ENCODE results near the gene HIPK2. TPM values are rescaled to one million over a fixed set of nuclear protein-coding genes. Genes with fewer than 3 reads are reported as not detected.

Gene HIPK2
- total and polyA plus RNA-seq, 10 of the 15 experiments (the other 5 are each of a cell fraction or from before 2014, with no cell fraction given): 1.7 to 39.0 (median 9.4) TPM

GRCh38 chr7:139725077-139725476, 52.7 kb downstream of the HIPK2 start:
- peaks cover 2% of the 10 kb centered on the region for H3K79me2 ChIP-seq (ENCODE audit: control insufficient read depth, insufficient read depth, low read length)
- ChIA-PET POLR2A (interaction anchor here (1.0 kb wide), 1 partner anchor 44 kb away, joined by 3 read pairs; no protein-coding TSS in a partner anchor), CTCF (interaction anchor here (1.1 to 3.8 kb wide), 3 partner anchors 9 to 78 kb away, joined by 3 to 17 read pairs (median 8); no protein-coding TSS in a partner anchor), SMC1A (ENCODE audit: uncharacterized antibody, unreplicated experiment) (interaction anchor here (1.4 to 5.1 kb wide), 6 partner anchors 12 to 79 kb away, joined by 4 to 24 read pairs (median 6); no protein-coding TSS in a partner anchor), RAD21 (ENCODE audit: unreplicated experiment) (interaction anchor here (0.8 to 2.9 kb wide), 5 partner anchors 13 to 78 kb away, joined by 3 to 14 read pairs (median 5); no protein-coding TSS in a partner anchor)
- in situ Hi-C loops (cut with MboI): no loop called here
- FAIRE-seq: peak; percentile 88
- no peak overlapping the region for H3K9ac ChIP-seq (ENCODE audit: control insufficient read depth, insufficient read depth, low read length)
- ATAC-seq: peak; percentile 83
- H4K20me1 ChIP-seq (ENCODE audit: control insufficient read depth, insufficient read depth): no peaks in the 10 kb centered on the region
- H2AFZ ChIP-seq (ENCODE audit: control insufficient read depth, low read depth, low read length): no peak overlapping the region
- whole genome bisulfite sequencing (ENCODE audit: insufficient coverage, insufficient replicate concordance, low lambda C conversion rate, missing lambda C conversion rate): 0% methylated on average over 6 of the region's 6 CpGs
- H3K4me2 ChIP-seq (ENCODE audit: control insufficient read depth, insufficient read depth): 0 out of 2 replicates have a peak overlapping the region, but pooled peaks have one; percentile 2
- TF ChIP-seq EP300 (IDR thresholded peaks at IDR 0.05; ENCODE audit: borderline replicate concordance in 1 of 2, control insufficient read depth in 1 of 2, low read depth in 2 of 2, low read length in 2 of 2) (peak; percentile 52 to 69; a peak in 3 of 4 replicates), TCF12 (IDR thresholded peaks at IDR 0.05; ENCODE audit: low read depth, low read length) (0 out of 2 replicates have a peak, but pooled peaks have one; percentile 36), ZNF687 (IDR thresholded peaks at IDR 0.05) (no peak), SPI1 (IDR thresholded peaks at IDR 0.05; ENCODE audit: borderline replicate concordance, insufficient read depth, low read depth, low read length) (peak; percentile 2; the same call in 1 of the 2 replicates), TBL1XR1 (IDR thresholded peaks at IDR 0.05; ENCODE audit: low read depth, low read length) (peak; percentile 73), NRF1 (conservative IDR thresholded peaks at IDR 0.05; ENCODE audit: low read depth, low read length) (no peak), PBX3 (IDR thresholded peaks at IDR 0.05; ENCODE audit: insufficient replicate concordance, low read depth, low read length) (peak; percentile 4), CHD1 (IDR thresholded peaks at IDR 0.05; ENCODE audit: low read depth, low read length) (no peak), POU2F2 (IDR thresholded peaks at IDR 0.05; ENCODE audit: borderline replicate concordance, low read depth, low read length) (peak; percentile 81; the same call in 2 of the 3 replicates), MTA2 (IDR thresholded peaks at IDR 0.05; ENCODE audit: low read depth) (no peak), NBN (IDR thresholded peaks at IDR 0.05) (no peak), MTA3 (IDR thresholded peaks at IDR 0.05; ENCODE audit: borderline replicate concordance, low read length) (no peak), LARP7 (IDR thresholded peaks at IDR 0.05) (no peak), MEF2B (IDR thresholded peaks at IDR 0.05; ENCODE audit: partially characterized antibody, poor library complexity, severe bottlenecking) (peak; percentile 82), TCF3 (IDR thresholded peaks at IDR 0.05; ENCODE audit: borderline replicate concordance, insufficient read depth, low read depth, low read length) (0 out of 2 replicates have a peak, but pooled peaks have one; percentile 34), RUNX3 (IDR thresholded peaks at IDR 0.05; ENCODE audit: low read length) (peak; percentile 82), IKZF2 (IDR thresholded peaks at IDR 0.05) (peak; percentile 18 to 31; a peak in 1 of 4 replicates), HCFC1 (IDR thresholded peaks at IDR 0.05; ENCODE audit: low read length) (no peak), BRCA1 (IDR thresholded peaks at IDR 0.05; ENCODE audit: low read depth, low read length) (no peak), IRF4 (IDR thresholded peaks at IDR 0.05; ENCODE audit: low read depth, low read length) (no peak)
- peak overlapping the region; percentile 39 for H3K27ac ChIP-seq (ENCODE audit: control insufficient read depth, insufficient read depth)
- intact Hi-C loops (cut with micrococcal nuclease; ENCODE audit: unreplicated experiment): loop anchor here (1.0 kb wide), 1 partner anchor 22 kb away; no protein-coding TSS in a partner anchor
- no peak overlapping the region for H3K4me3 ChIP-seq
- H3K9me3 ChIP-seq (replicated peaks; ENCODE audit: control insufficient read depth, insufficient read depth, low read length): no peaks in the 10 kb centered on the region
- H3K27me3 ChIP-seq (replicated peaks in 1 of 2; ENCODE audit: control insufficient read depth in 2 of 2, insufficient read depth in 2 of 2, low read length in 1 of 2): no peaks in the 10 kb centered on the region
- DNase-seq (ENCODE audit: low read depth, low spot score): peak; percentile 59
- H3K4me1 ChIP-seq (ENCODE audit: control insufficient read depth, insufficient read depth, low read length): peaks cover 25% of the 10 kb centered on the region
- H3K36me3 ChIP-seq (ENCODE audit: control insufficient read depth in 2 of 2, insufficient read depth in 2 of 2, low read length in 1 of 2): no peaks in the 10 kb centered on the region; a peak in 2 of 4 replicates
- BruUV-seq (replicated peaks): no TSS peak

Data from GM12878 (cell line).